Fibroblast of lung (primary cell): ENCODE results near the gene DDX23. TPM values are rescaled to one million over a fixed set of nuclear protein-coding genes. Genes with fewer than 3 reads are reported as not detected.

Experiments
- DNase-seq, 2 donors: peaks; one replicate each; pipeline versions ENCODE4 v3.0.0 to v3.0.0-alpha.2; 2010; ENCODE audit warnings: low read depth in 2 of 2
- H2AFZ ChIP-seq: 2 replicates; pipeline ENCODE4 v1.5.1; 2012; ENCODE audit warnings: low read length, control low read depth, inconsistent platforms
- H3K27ac ChIP-seq: 2 replicates; pipeline ENCODE4 v1.5.1; 2011; ENCODE audit warnings: low read length, control low read depth; ENCODE audit not compliant: insufficient read depth
- H3K27me3 ChIP-seq: 2 replicates; pipeline ENCODE4 v1.5.1; 2011; ENCODE audit warnings: mild to moderate bottlenecking, low read length; ENCODE audit not compliant: control insufficient read depth, insufficient read depth
- H3K36me3 ChIP-seq: 2 replicates; pipeline ENCODE4 v1.5.1; 2011; ENCODE audit warnings: low read length; ENCODE audit not compliant: control insufficient read depth, insufficient read depth
- H3K4me1 ChIP-seq: 2 replicates; pipeline ENCODE4 v1.5.1; 2011; ENCODE audit warnings: low read length; ENCODE audit not compliant: control insufficient read depth, insufficient read depth; ENCODE audit errors: extremely low read depth
- H3K4me2 ChIP-seq: 2 replicates; pipeline ENCODE4 v1.5.1; 2011; ENCODE audit warnings: low read length, control low read depth; ENCODE audit not compliant: insufficient read depth; ENCODE audit errors: extremely low read depth
- H3K4me3 ChIP-seq, 4 experiments: fragments of 200-600 bp in 1 of 4; sonication (generic) in 1 of 4; replicated peaks in 1 of 4; 2 replicates each; pipeline ENCODE4 v1.5.1; 2011 to 2016; ENCODE audit warnings: low read length in 4 of 4, low read depth in 3 of 4, mild to moderate bottlenecking in 3 of 4, control low read depth in 2 of 4, inconsistent platforms in 1 of 4, mixed read lengths in 1 of 4; ENCODE audit not compliant: insufficient read depth in 1 of 4; ENCODE audit errors: control extremely low read depth in 1 of 4
- H3K79me2 ChIP-seq: 2 replicates; pipeline ENCODE4 v1.5.1; 2012; ENCODE audit warnings: mild to moderate bottlenecking, low read length, inconsistent platforms; ENCODE audit not compliant: control insufficient read depth, insufficient read depth
- H3K9ac ChIP-seq: 2 replicates; pipeline ENCODE4 v1.5.1; 2011; ENCODE audit warnings: mild to moderate bottlenecking, low read length, control low read depth; ENCODE audit not compliant: insufficient read depth
- H3K9me3 ChIP-seq: 2 replicates; pipeline ENCODE4 v1.5.1; 2012; ENCODE audit warnings: low read depth, low read length; ENCODE audit not compliant: control insufficient read depth, insufficient read depth
- H4K20me1 ChIP-seq: 2 replicates; pipeline ENCODE4 v1.5.1; 2011; ENCODE audit warnings: low read length; ENCODE audit not compliant: control insufficient read depth, insufficient read depth; ENCODE audit errors: extremely low read depth
- EZH2 ChIP-seq: IDR thresholded peaks from 2 replicates; pipeline ENCODE4 v1.5.1; 2012; ENCODE audit warnings: low read length, control low read depth, mild to moderate bottlenecking; ENCODE audit errors: missing control alignments
- polyA plus RNA-seq, 2 donors: library from polyadenylated mRNA; depleted of rRNA in 1 of 2; stranded (reverse) in 1 of 2; unstranded in 1 of 2; fragments of >200 nt; gene quantifications; 2 replicates each; pipeline ENCODE4 v1.2.1, GENCODE V29; 2011 to 2012; ENCODE audit warnings: missing spikeins in 1 of 2
- total RNA-seq: library from RNA; depleted of rRNA; stranded (reverse); fragments of >200 nt; gene quantifications from 2 replicates; pipeline ENCODE4 v1.2.1, GENCODE V29; 2014
- TF ChIP-seq, protein P1 (sequence below), 2 donors: IDR thresholded peaks in 1 of 2; conservative IDR thresholded peaks in 1 of 2; 1 replicate in 1 of 2; 2 replicates in 1 of 2; pipeline ENCODE4 v1.5.1; 2011 to 2012; ENCODE audit warnings: low read length in 2 of 2, control low read depth in 1 of 2, inconsistent platforms in 1 of 2, low read depth in 1 of 2, mild to moderate bottlenecking in 1 of 2

The DDX23 gene
- total and polyA plus RNA-seq, 2 donors (not counting 1 experiment from before 2014, with no cell fraction given): 48.6 to 62.4 TPM

DNA sequence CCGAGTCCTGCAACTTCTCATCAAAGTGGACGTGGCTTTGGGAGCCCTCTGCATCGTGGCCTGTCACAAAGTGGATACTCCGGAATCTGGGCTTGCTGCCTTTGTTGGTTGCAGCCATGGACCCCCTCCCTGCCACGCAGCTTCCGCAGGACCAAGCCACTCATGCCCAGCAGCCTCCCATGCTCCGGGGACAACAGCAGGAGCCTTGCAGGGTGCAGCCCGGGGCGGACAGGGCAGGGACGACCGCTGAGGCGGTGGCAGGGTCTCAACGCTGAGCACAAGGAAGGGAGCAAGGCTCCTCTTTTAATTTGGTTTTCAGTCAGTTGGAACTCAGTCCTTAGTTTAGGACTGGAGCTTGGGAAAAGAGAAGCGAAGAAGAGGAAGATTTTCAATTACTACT, 51.0 kb downstream of the DDX23 start:
- Histone ChIP-seq H3K4me1 (no peaks in the 10 kb centered on the region), H3K27ac (no peak overlapping the region), H3K36me3 (no peaks in the 10 kb centered on the region), H3K4me3 (no peak overlapping the region), H4K20me1 (no peaks in the 10 kb centered on the region), H3K79me2 (no peaks in the 10 kb centered on the region), H3K27me3 (no peaks in the 10 kb centered on the region), H3K4me2 (no peak overlapping the region), H3K9me3 (no peaks in the 10 kb centered on the region), H3K9ac (no peak overlapping the region), H2AFZ (no peak overlapping the region)
- no peak for TF ChIP-seq EZH2
- TF ChIP-seq, protein P1, sequence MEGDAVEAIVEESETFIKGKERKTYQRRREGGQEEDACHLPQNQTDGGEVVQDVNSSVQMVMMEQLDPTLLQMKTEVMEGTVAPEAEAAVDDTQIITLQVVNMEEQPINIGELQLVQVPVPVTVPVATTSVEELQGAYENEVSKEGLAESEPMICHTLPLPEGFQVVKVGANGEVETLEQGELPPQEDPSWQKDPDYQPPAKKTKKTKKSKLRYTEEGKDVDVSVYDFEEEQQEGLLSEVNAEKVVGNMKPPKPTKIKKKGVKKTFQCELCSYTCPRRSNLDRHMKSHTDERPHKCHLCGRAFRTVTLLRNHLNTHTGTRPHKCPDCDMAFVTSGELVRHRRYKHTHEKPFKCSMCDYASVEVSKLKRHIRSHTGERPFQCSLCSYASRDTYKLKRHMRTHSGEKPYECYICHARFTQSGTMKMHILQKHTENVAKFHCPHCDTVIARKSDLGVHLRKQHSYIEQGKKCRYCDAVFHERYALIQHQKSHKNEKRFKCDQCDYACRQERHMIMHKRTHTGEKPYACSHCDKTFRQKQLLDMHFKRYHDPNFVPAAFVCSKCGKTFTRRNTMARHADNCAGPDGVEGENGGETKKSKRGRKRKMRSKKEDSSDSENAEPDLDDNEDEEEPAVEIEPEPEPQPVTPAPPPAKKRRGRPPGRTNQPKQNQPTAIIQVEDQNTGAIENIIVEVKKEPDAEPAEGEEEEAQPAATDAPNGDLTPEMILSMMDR (conservative IDR thresholded peaks at IDR 0.05 in 1 of 2, IDR thresholded peaks at IDR 0.05 in 1 of 2; ENCODE audit: low read depth in 1 of 2, low read length in 2 of 2): no peak
- no peak for DNase-seq

DNA sequence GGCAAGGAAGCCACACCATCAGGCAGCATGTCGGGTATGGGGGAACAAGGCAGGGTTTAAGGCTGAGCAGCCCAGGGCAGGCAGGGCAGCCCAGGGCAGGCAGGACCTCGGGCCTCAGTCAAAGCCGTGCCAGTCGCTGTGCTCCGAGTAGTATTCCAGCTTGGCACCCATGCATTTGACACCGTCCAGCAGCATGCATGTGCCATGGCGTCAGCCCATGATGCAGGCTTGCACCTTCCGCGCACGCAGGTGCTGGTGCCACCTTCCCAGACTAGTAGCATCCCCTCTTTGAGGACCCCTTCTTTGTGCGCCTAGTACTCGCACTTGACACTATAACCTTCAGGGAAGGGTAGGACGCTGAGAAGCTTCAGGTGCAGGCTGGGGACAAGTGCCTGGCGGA, 51.5 kb downstream of the DDX23 start:
- H3K27ac ChIP-seq: no peak overlapping the region
- no peaks in the 10 kb centered on the region for H3K27me3 ChIP-seq
- H3K79me2 ChIP-seq: no peaks in the 10 kb centered on the region
- no peak overlapping the region for H3K4me2 ChIP-seq
- no peak overlapping the region for H3K9ac ChIP-seq
- H3K36me3 ChIP-seq: no peaks in the 10 kb centered on the region
- H3K4me3 ChIP-seq: no peak overlapping the region
- DNase-seq: no peak
- TF ChIP-seq, protein P1 (conservative IDR thresholded peaks at IDR 0.05 in 1 of 2, IDR thresholded peaks at IDR 0.05 in 1 of 2; ENCODE audit: low read depth in 1 of 2, low read length in 2 of 2): no peak
- no peak for TF ChIP-seq EZH2
- no peaks in the 10 kb centered on the region for H4K20me1 ChIP-seq
- H2AFZ ChIP-seq: no peak overlapping the region
- H3K4me1 ChIP-seq: no peaks in the 10 kb centered on the region
- no peaks in the 10 kb centered on the region for H3K9me3 ChIP-seq

DNA sequence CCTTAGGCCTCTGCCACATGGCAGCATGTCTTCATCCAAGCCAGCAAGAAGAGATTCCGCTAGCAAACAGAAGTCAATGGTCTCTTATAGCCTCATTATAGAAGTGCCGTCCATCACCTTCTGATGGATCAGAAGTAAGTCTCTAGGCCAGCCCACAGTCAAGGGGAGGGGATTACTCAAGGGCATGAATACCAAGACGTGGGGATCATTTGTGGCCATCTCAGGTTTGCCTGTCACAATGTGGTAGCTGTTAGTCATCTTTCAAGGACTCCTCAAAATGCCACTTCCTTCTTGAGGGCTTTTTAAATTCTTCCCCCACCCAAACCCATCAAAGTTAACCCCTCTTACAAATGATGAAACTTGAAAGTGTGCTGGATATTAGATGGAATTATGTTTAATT, 55.0 kb downstream of the DDX23 start:
- peak in 1 of 2 donors; percentile 61 for DNase-seq
- H3K79me2 ChIP-seq: no peaks in the 10 kb centered on the region

More for the DNA sequence above, 55.0 kb downstream of the DDX23 start:
- no peak overlapping the region for H2AFZ ChIP-seq
- no peaks in the 10 kb centered on the region for H3K27me3 ChIP-seq
- H3K36me3 ChIP-seq: no peaks in the 10 kb centered on the region
- no peaks in the 10 kb centered on the region for H3K9me3 ChIP-seq
- no peak overlapping the region for H3K4me2 ChIP-seq
- no peak overlapping the region for H3K4me3 ChIP-seq
- no peaks in the 10 kb centered on the region for H4K20me1 ChIP-seq
- no peak overlapping the region for H3K9ac ChIP-seq
- H3K27ac ChIP-seq: no peak overlapping the region
- TF ChIP-seq, protein P1 (conservative IDR thresholded peaks at IDR 0.05 in 1 of 2, IDR thresholded peaks at IDR 0.05 in 1 of 2; ENCODE audit: low read depth in 1 of 2, low read length in 2 of 2): no peak
- no peak for TF ChIP-seq EZH2
- no peaks in the 10 kb centered on the region for H3K4me1 ChIP-seq
